ENCODE measurements around the gene BMPR1A.
"Not testable (repeated sequence)": the region's sequence is repeated elsewhere in the genome, so short reads cannot be mapped to it uniquely, and the experiment has no call there.

The BMPR1A gene

GRCh38 chr10:86942441-86943315 lies 186.3 kb downstream of the BMPR1A start:
- Histone ChIP-seq H3K36me3 (ENCODE audit: control insufficient read depth in 2 of 2, insufficient read depth in 2 of 2, low read length in 2 of 2) (no peaks in the 10 kb centered on the region), H3K27me3 (ENCODE audit: control insufficient read depth in 2 of 2, insufficient read depth in 2 of 2, low read length in 2 of 2) (no peaks in the 10 kb centered on the region), H3K4me3 (ENCODE audit: low read length in 2 of 2) (peak overlapping the region; percentile 31 to 37), H3K4me1 (ENCODE audit: control insufficient read depth in 2 of 2, insufficient read depth in 2 of 2, low read length in 2 of 2) (no peaks in the 10 kb centered on the region), H3K27ac (ENCODE audit: low read depth in 2 of 2, low read length in 2 of 2) (no peak overlapping the region), H3K9ac (ENCODE audit: low read depth in 1 of 2, low read length in 2 of 2) (peak overlapping the region in 1 of 2 donors; percentile 45), H3K9me3 (ENCODE audit: control insufficient read depth in 2 of 2, low read length in 2 of 2) (no peaks in the 10 kb centered on the region)

- Histone ChIP-seq H3K9me3 (ENCODE audit: control insufficient read depth in 2 of 2, low read length in 2 of 2) (no peaks in the 10 kb centered on the region), H3K27me3 (ENCODE audit: control insufficient read depth in 2 of 2, insufficient read depth in 2 of 2, low read length in 2 of 2) (no peaks in the 10 kb centered on the region), H3K4me1 (ENCODE audit: control insufficient read depth in 2 of 2, insufficient read depth in 2 of 2, low read length in 2 of 2) (no peaks in the 10 kb centered on the region), H3K36me3 (ENCODE audit: control insufficient read depth in 2 of 2, insufficient read depth in 2 of 2, low read length in 2 of 2) (no peaks in the 10 kb centered on the region), H3K4me3 (ENCODE audit: low read length in 2 of 2) (no peak overlapping the region), H3K27ac (ENCODE audit: low read depth in 2 of 2, low read length in 2 of 2) (no peak overlapping the region), H3K9ac (ENCODE audit: low read depth in 1 of 2, low read length in 2 of 2) (no peak overlapping the region)
These were observed 187.1 kb downstream of the BMPR1A start for GRCh38 chr10:86943316-86944030.

GRCh38 chr10:86944031-86944419 lies 187.6 kb downstream of the BMPR1A start:
- Histone ChIP-seq H3K36me3 (ENCODE audit: control insufficient read depth in 2 of 2, insufficient read depth in 2 of 2, low read length in 2 of 2) (no peaks in the 10 kb centered on the region), H3K27ac (ENCODE audit: low read depth in 2 of 2, low read length in 2 of 2) (no peak overlapping the region), H3K9ac (ENCODE audit: low read depth in 1 of 2, low read length in 2 of 2) (no peak overlapping the region), H3K4me3 (ENCODE audit: low read length in 2 of 2) (no peak overlapping the region), H3K4me1 (ENCODE audit: control insufficient read depth in 2 of 2, insufficient read depth in 2 of 2, low read length in 2 of 2) (no peaks in the 10 kb centered on the region), H3K27me3 (ENCODE audit: control insufficient read depth in 2 of 2, insufficient read depth in 2 of 2, low read length in 2 of 2) (no peaks in the 10 kb centered on the region), H3K9me3 (ENCODE audit: control insufficient read depth in 2 of 2, low read length in 2 of 2) (no peaks in the 10 kb centered on the region)

GRCh38 chr10:86944471-86944870 lies 188.1 kb downstream of the BMPR1A start:
- Histone ChIP-seq H3K4me3 (ENCODE audit: low read length in 2 of 2) (no peak overlapping the region), H3K9ac (ENCODE audit: low read depth in 1 of 2, low read length in 2 of 2) (no peak overlapping the region), H3K27ac (ENCODE audit: low read depth in 2 of 2, low read length in 2 of 2) (no peak overlapping the region), H3K36me3 (ENCODE audit: control insufficient read depth in 2 of 2, insufficient read depth in 2 of 2, low read length in 2 of 2) (no peaks in the 10 kb centered on the region), H3K4me1 (ENCODE audit: control insufficient read depth in 2 of 2, insufficient read depth in 2 of 2, low read length in 2 of 2) (no peaks in the 10 kb centered on the region), H3K27me3 (ENCODE audit: control insufficient read depth in 2 of 2, insufficient read depth in 2 of 2, low read length in 2 of 2) (no peaks in the 10 kb centered on the region), H3K9me3 (ENCODE audit: control insufficient read depth in 2 of 2, low read length in 2 of 2) (no peaks in the 10 kb centered on the region)

- no peaks in the 10 kb centered on the region for H3K27me3 ChIP-seq (ENCODE audit: control insufficient read depth in 2 of 2, insufficient read depth in 2 of 2, low read length in 2 of 2)
- no peaks in the 10 kb centered on the region for H3K4me1 ChIP-seq (ENCODE audit: control insufficient read depth in 2 of 2, insufficient read depth in 2 of 2, low read length in 2 of 2)
- no peaks in the 10 kb centered on the region for H3K9me3 ChIP-seq (ENCODE audit: control insufficient read depth in 2 of 2, low read length in 2 of 2)
- no peak overlapping the region for H3K9ac ChIP-seq (ENCODE audit: low read depth in 1 of 2, low read length in 2 of 2)
- H3K4me3 ChIP-seq (ENCODE audit: low read length in 2 of 2), result no peak overlapping the region
- no peaks in the 10 kb centered on the region for H3K36me3 ChIP-seq (ENCODE audit: control insufficient read depth in 2 of 2, insufficient read depth in 2 of 2, low read length in 2 of 2)
- H3K27ac ChIP-seq (ENCODE audit: low read depth in 2 of 2, low read length in 2 of 2), result no peak overlapping the region
These were observed 188.5 kb downstream of the BMPR1A start for GRCh38 chr10:86944907-86945306.

GRCh38 chr10:86945361-86946212 lies 189.2 kb downstream of the BMPR1A start:
- Histone ChIP-seq H3K27me3 (ENCODE audit: control insufficient read depth in 2 of 2, insufficient read depth in 2 of 2, low read length in 2 of 2) (no peaks in the 10 kb centered on the region), H3K9ac (ENCODE audit: low read depth in 1 of 2, low read length in 2 of 2) (no peak overlapping the region), H3K9me3 (ENCODE audit: control insufficient read depth in 2 of 2, low read length in 2 of 2) (no peaks in the 10 kb centered on the region), H3K27ac (ENCODE audit: low read depth in 2 of 2, low read length in 2 of 2) (no peak overlapping the region), H3K4me1 (ENCODE audit: control insufficient read depth in 2 of 2, insufficient read depth in 2 of 2, low read length in 2 of 2) (no peaks in the 10 kb centered on the region), H3K4me3 (ENCODE audit: low read length in 2 of 2) (no peak overlapping the region), H3K36me3 (ENCODE audit: control insufficient read depth in 2 of 2, insufficient read depth in 2 of 2, low read length in 2 of 2) (no peaks in the 10 kb centered on the region)

- no peak overlapping the region for H3K9ac ChIP-seq (ENCODE audit: low read depth in 1 of 2, low read length in 2 of 2)
- no peak overlapping the region for H3K27ac ChIP-seq (ENCODE audit: low read depth in 2 of 2, low read length in 2 of 2)
- no peaks in the 10 kb centered on the region for H3K36me3 ChIP-seq (ENCODE audit: control insufficient read depth in 2 of 2, insufficient read depth in 2 of 2, low read length in 2 of 2)
- H3K4me3 ChIP-seq (ENCODE audit: low read length in 2 of 2), result no peak overlapping the region
- no peaks in the 10 kb centered on the region for H3K4me1 ChIP-seq (ENCODE audit: control insufficient read depth in 2 of 2, insufficient read depth in 2 of 2, low read length in 2 of 2)
- H3K27me3 ChIP-seq (ENCODE audit: control insufficient read depth in 2 of 2, insufficient read depth in 2 of 2, low read length in 2 of 2), result no peaks in the 10 kb centered on the region
- no peaks in the 10 kb centered on the region for H3K9me3 ChIP-seq (ENCODE audit: control insufficient read depth in 2 of 2, low read length in 2 of 2)
These were observed 190.1 kb downstream of the BMPR1A start for GRCh38 chr10:86946213-86947155.

- not testable (repeated sequence) for H3K9ac ChIP-seq (ENCODE audit: low read depth in 1 of 2, low read length in 2 of 2); H3K4me1 ChIP-seq (ENCODE audit: control insufficient read depth in 2 of 2, insufficient read depth in 2 of 2, low read length in 2 of 2)
These were observed 191.4 kb downstream of the BMPR1A start for GRCh38 chr10:86947806-86948205.

GRCh38 chr10:86950349-86950748 lies 193.9 kb downstream of the BMPR1A start:
- no peaks in the 10 kb centered on the region for H3K36me3 ChIP-seq (ENCODE audit: control insufficient read depth in 2 of 2, insufficient read depth in 2 of 2, low read length in 2 of 2)
- H3K27me3 ChIP-seq (ENCODE audit: control insufficient read depth in 2 of 2, insufficient read depth in 2 of 2, low read length in 2 of 2), result no peaks in the 10 kb centered on the region
- no peak overlapping the region for H3K9ac ChIP-seq (ENCODE audit: low read depth in 1 of 2, low read length in 2 of 2)
- H3K4me3 ChIP-seq (ENCODE audit: low read length in 2 of 2), result no peak overlapping the region
- no peaks in the 10 kb centered on the region for H3K9me3 ChIP-seq (ENCODE audit: control insufficient read depth in 2 of 2, low read length in 2 of 2)
- peaks cover 0 to 3% of the 10 kb centered on the region in 2 donors for H3K4me1 ChIP-seq (ENCODE audit: control insufficient read depth in 2 of 2, insufficient read depth in 2 of 2, low read length in 2 of 2)
- no peak overlapping the region for H3K27ac ChIP-seq (ENCODE audit: low read depth in 2 of 2, low read length in 2 of 2)

More at GRCh38 chr10:86947806-86948205, 191.4 kb downstream of the BMPR1A start:
- H3K4me3 ChIP-seq (ENCODE audit: low read length in 2 of 2); H3K36me3 ChIP-seq (ENCODE audit: control insufficient read depth in 2 of 2, insufficient read depth in 2 of 2, low read length in 2 of 2); H3K27me3 ChIP-seq (ENCODE audit: control insufficient read depth in 2 of 2, insufficient read depth in 2 of 2, low read length in 2 of 2); H3K27ac ChIP-seq (ENCODE audit: low read depth in 2 of 2, low read length in 2 of 2); H3K9me3 ChIP-seq (ENCODE audit: control insufficient read depth in 2 of 2, low read length in 2 of 2): not testable (repeated sequence)
